Peyer's patch (tissue), 4 donors: Measurements from ENCODE around the gene FAM177B. TPM values are rescaled to one million over a fixed set of nuclear protein-coding genes. Genes with fewer than 3 reads are reported as not detected.
A peak's percentile ranks its signal among the peaks of the same experiment; 100 is the strongest.

Experiments
- DNase-seq, 3 donors: peaks; one replicate each; pipeline ENCODE4 v3.0.0-alpha.2; 2017 to 2019
- H3K27ac ChIP-seq, 4 donors: fragments of 200-600 bp; sonication (generic); one replicate each; pipeline ENCODE4 v1.5.1; 2016 to 2019
- H3K27me3 ChIP-seq, 2 donors: fragments of 200-600 bp; sonication (generic); one replicate each; pipeline ENCODE4 v1.5.1; 2019
- H3K36me3 ChIP-seq, 3 donors: fragments of 200-600 bp; sonication (generic); one replicate each; pipeline ENCODE4 v1.5.1; 2016 to 2019
- H3K4me1 ChIP-seq, 4 donors: fragments of 200-600 bp; sonication (generic); one replicate each; pipeline ENCODE4 v1.5.1; 2016 to 2019
- H3K4me3 ChIP-seq, 4 donors: fragments of 200-600 bp; sonication (generic); 1 replicate in 3 of 4; 2 replicates in 1 of 4; pipeline ENCODE4 v1.5.1; 2016 to 2019; ENCODE audit warnings: mild to moderate bottlenecking in 1 of 4
- H3K9me3 ChIP-seq, 4 donors: fragments of 200-600 bp; sonication (generic); one replicate each; pipeline ENCODE4 v1.5.1; 2016 to 2019; ENCODE audit warnings: mild to moderate bottlenecking in 1 of 4
- CTCF ChIP-seq, 6 experiments: fragments of 450-650 bp in 4 of 6; fragments of 200-600 bp in 2 of 6; sonication (generic) in 1 of 6; IDR thresholded peaks; one replicate each; pipeline ENCODE4 v1.5.1; 2017 to 2019; ENCODE audit warnings: antibody characterized with exemption in 6 of 6, mild to moderate bottlenecking in 3 of 6, moderate library complexity in 1 of 6
- POLR2A ChIP-seq, 2 donors: fragments of 450-650 bp; IDR thresholded peaks; one replicate each; pipeline ENCODE4 v1.5.1; 2017; ENCODE audit warnings: antibody characterized with exemption in 2 of 2, mild to moderate bottlenecking in 2 of 2, moderate library complexity in 2 of 2
- total RNA-seq, 4 donors: library from RNA; depleted of rRNA; stranded (reverse); fragments of >200 nt; gene quantifications; one replicate each; pipeline ENCODE4 v1.1.0, GENCODE V29; 2016

The FAM177B gene
- total RNA-seq, 4 donors from 2014 or later = 14.9 to 40.4 (median 19.6) TPM

- Histone ChIP-seq H3K27ac (peak overlapping the region in 1 of 4 donors; percentile 27), H3K36me3 (no peaks in the 10 kb centered on the region), H3K27me3 (no peaks in the 10 kb centered on the region), H3K9me3 (no peaks in the 10 kb centered on the region), H3K4me3 (no peak overlapping the region), H3K4me1 (no peaks in the 10 kb centered on the region)
- no peak for DNase-seq
- TF ChIP-seq POLR2A (IDR thresholded peaks at IDR 0.05) = no peak
- TF ChIP-seq CTCF (IDR thresholded peaks at IDR 0.05) = no peak
Observed at GRCh38 chr1:222749927-222750326, 12.9 kb downstream of the FAM177B start.

- TF ChIP-seq CTCF (IDR thresholded peaks at IDR 0.05) = no peak
- TF ChIP-seq POLR2A (IDR thresholded peaks at IDR 0.05) = no peak
- H3K27me3 ChIP-seq = no peaks in the 10 kb centered on the region
- H3K4me3 ChIP-seq = no peak overlapping the region
- no peaks in the 10 kb centered on the region for H3K9me3 ChIP-seq
- H3K36me3 ChIP-seq = no peaks in the 10 kb centered on the region
- no peak for DNase-seq
- H3K27ac ChIP-seq = peak overlapping the region in 1 of 4 donors; percentile 34
- no peaks in the 10 kb centered on the region for H3K4me1 ChIP-seq
Observed at GRCh38 chr1:222750651-222751050, 13.6 kb downstream of the FAM177B start.

- Histone ChIP-seq H3K4me1 (no peaks in the 10 kb centered on the region), H3K4me3 (no peak overlapping the region), H3K27ac (peak overlapping the region in 1 of 4 donors; percentile 34), H3K27me3 (no peaks in the 10 kb centered on the region), H3K9me3 (no peaks in the 10 kb centered on the region), H3K36me3 (no peaks in the 10 kb centered on the region)
- DNase-seq = no peak
- TF ChIP-seq POLR2A (IDR thresholded peaks at IDR 0.05) = no peak
- no peak for TF ChIP-seq CTCF (IDR thresholded peaks at IDR 0.05)
Observed at GRCh38 chr1:222751255-222751654, 14.3 kb downstream of the FAM177B start.

GRCh38 chr1:222754366-222755139 is 17.6 kb downstream of the FAM177B start:
- Histone ChIP-seq H3K4me3 (no peak overlapping the region), H3K9me3 (no peaks in the 10 kb centered on the region), H3K27me3 (no peaks in the 10 kb centered on the region), H3K4me1 (no peaks in the 10 kb centered on the region), H3K27ac (peak overlapping the region in 1 of 4 donors; percentile 34), H3K36me3 (no peaks in the 10 kb centered on the region)
- DNase-seq = no peak
- TF ChIP-seq CTCF (IDR thresholded peaks at IDR 0.05) = no peak
- TF ChIP-seq POLR2A (IDR thresholded peaks at IDR 0.05) = no peak

GRCh38 chr1:222757646-222758268 is 20.8 kb downstream of the FAM177B start:
- H3K4me3 ChIP-seq = no peak overlapping the region
- no peak for DNase-seq
- TF ChIP-seq POLR2A (IDR thresholded peaks at IDR 0.05) = no peak
- no peak for TF ChIP-seq CTCF (IDR thresholded peaks at IDR 0.05)
- no peaks in the 10 kb centered on the region for H3K9me3 ChIP-seq
- H3K27me3 ChIP-seq = no peaks in the 10 kb centered on the region
- peak overlapping the region in 1 of 4 donors; percentile 70 for H3K27ac ChIP-seq
- no peaks in the 10 kb centered on the region for H3K36me3 ChIP-seq
- no peaks in the 10 kb centered on the region for H3K4me1 ChIP-seq
